ACC112 (cell line): ENCODE results near the gene SOS2.

Experiments used
- H2AFZ ChIP-seq: fragments of 200-600 bp; sonication (generic); one replicate; pipeline ENCODE4 v1.6.0; 2017; ENCODE audit warnings: antibody characterized with exemption, low read length; ENCODE audit not compliant: unreplicated experiment
- H3K27ac ChIP-seq: fragments of 200-600 bp; sonication (generic); 2 replicates; pipeline ENCODE4 v1.5.1; 2014; ENCODE audit warnings: low read depth, mild to moderate bottlenecking, antibody characterized with exemption, low read length, moderate library complexity
- H3K27me3 ChIP-seq: fragments of 200-600 bp; sonication (generic); 2 replicates; pipeline ENCODE4 v1.6.1; 2014; ENCODE audit warnings: mild to moderate bottlenecking, antibody characterized with exemption, low read length, moderate library complexity, mixed read lengths; ENCODE audit not compliant: insufficient read depth
- H3K36me3 ChIP-seq: fragments of 200-600 bp; sonication (generic); 2 replicates; pipeline ENCODE4 v1.6.1; 2016; ENCODE audit warnings: mild to moderate bottlenecking, antibody characterized with exemption, low read length, moderate library complexity, mixed read lengths; ENCODE audit not compliant: insufficient read depth
- H3K4me1 ChIP-seq: fragments of 200-600 bp; sonication (generic); one replicate; pipeline ENCODE4 v1.6.1; 2016; ENCODE audit warnings: low read length, mixed read lengths; ENCODE audit not compliant: insufficient read depth, unreplicated experiment, control insufficient read depth
- H3K4me3 ChIP-seq: fragments of 200-600 bp; sonication (generic); 2 replicates; pipeline ENCODE4 v1.5.1; 2014; ENCODE audit warnings: mild to moderate bottlenecking, low read depth, low read length
- H3K79me2 ChIP-seq: fragments of 200-600 bp; sonication (generic); one replicate; pipeline ENCODE4 v1.6.0; 2016; ENCODE audit warnings: low read length; ENCODE audit not compliant: control insufficient read depth, unreplicated experiment, insufficient read depth

The SOS2 gene

GRCh38 chr14:50117456-50117855 is 113.9 kb downstream of the SOS2 start:
- Histone ChIP-seq H3K27ac (no peak overlapping the region), H2AFZ (no peak overlapping the region), H3K4me3 (no peak overlapping the region), H3K4me1 (peaks cover 15% of the 10 kb centered on the region), H3K36me3 (peaks cover 11% of the 10 kb centered on the region; the same call in 1 of the 2 replicates), H3K27me3 (no peaks in the 10 kb centered on the region), H3K79me2 (peaks cover 18% of the 10 kb centered on the region)

GRCh38 chr14:50116966-50117365 is 114.4 kb downstream of the SOS2 start:
- Histone ChIP-seq H3K27me3 (no peaks in the 10 kb centered on the region), H2AFZ (peak overlapping the region; percentile 94), H3K4me3 (peak overlapping the region; percentile 94), H3K79me2 (peaks cover 18% of the 10 kb centered on the region), H3K4me1 (peaks cover 15% of the 10 kb centered on the region), H3K27ac (peak overlapping the region; percentile 76), H3K36me3 (peaks cover 11% of the 10 kb centered on the region; the same call in 1 of the 2 replicates)

- Histone ChIP-seq H3K4me1 (peaks cover 15% of the 10 kb centered on the region), H3K36me3 (peaks cover 16% of the 10 kb centered on the region), H3K4me3 (peak within 1 kb of the TSS; percentile 94)
Measured at GRCh38 chr14:50116181-50116956, 115.0 kb downstream of the SOS2 start, which contains the start of gene VCPKMT. VCPKMT (minus strand) TSS chr14:50116572; CDS start chr14:50116552, 20 bp downstream.

GRCh38 chr14:50113381-50114035 is 117.9 kb downstream of the SOS2 start:
- H3K79me2 ChIP-seq = peaks cover 18% of the 10 kb centered on the region

More at GRCh38 chr14:50116181-50116956, 115.0 kb downstream of the SOS2 start, which contains the start of gene VCPKMT:
- peak within 1 kb of the TSS; percentile 76 for H3K27ac ChIP-seq
- H3K79me2 ChIP-seq = peaks cover 18% of the 10 kb centered on the region
- peak within 1 kb of the TSS; percentile 94 for H2AFZ ChIP-seq
- H3K27me3 ChIP-seq = no peaks in the 10 kb centered on the region

GRCh38 chr14:50110323-50111037 is 120.9 kb downstream of the SOS2 start:
- H3K4me3 ChIP-seq = no peak overlapping the region
- no peak overlapping the region for H3K27ac ChIP-seq
- H3K36me3 ChIP-seq = peaks cover 35% of the 10 kb centered on the region
- no peaks in the 10 kb centered on the region for H3K27me3 ChIP-seq
- peaks cover 8% of the 10 kb centered on the region for H3K4me1 ChIP-seq
- H3K79me2 ChIP-seq = peaks cover 9% of the 10 kb centered on the region
- no peak overlapping the region for H2AFZ ChIP-seq

More at GRCh38 chr14:50113381-50114035, 117.9 kb downstream of the SOS2 start:
- Histone ChIP-seq H3K27ac (no peak overlapping the region), H3K4me1 (peaks cover 15% of the 10 kb centered on the region), H3K4me3 (no peak overlapping the region), H2AFZ (no peak overlapping the region), H3K36me3 (peaks cover 35% of the 10 kb centered on the region), H3K27me3 (no peaks in the 10 kb centered on the region)

- H3K79me2 ChIP-seq = peaks cover under 1% of the 10 kb centered on the region
- H3K4me3 ChIP-seq = no peak overlapping the region
- H2AFZ ChIP-seq = no peak overlapping the region
- H3K27ac ChIP-seq = no peak overlapping the region
- H3K36me3 ChIP-seq = peaks cover 31% of the 10 kb centered on the region
- peaks cover 6% of the 10 kb centered on the region for H3K4me1 ChIP-seq
- H3K27me3 ChIP-seq = no peaks in the 10 kb centered on the region
Measured at GRCh38 chr14:50109342-50109741, 122.0 kb downstream of the SOS2 start.

- Histone ChIP-seq H3K79me2 (no peaks in the 10 kb centered on the region), H3K27me3 (no peaks in the 10 kb centered on the region), H3K27ac (no peak overlapping the region), H2AFZ (no peak overlapping the region), H3K4me3 (no peak overlapping the region), H3K36me3 (peaks cover 31% of the 10 kb centered on the region), H3K4me1 (peaks cover 13% of the 10 kb centered on the region)
Measured at GRCh38 chr14:50107850-50108249, 123.5 kb downstream of the SOS2 start.

- H3K27ac ChIP-seq = no peak overlapping the region
- H3K27me3 ChIP-seq = no peaks in the 10 kb centered on the region
- peaks cover 13% of the 10 kb centered on the region for H3K4me1 ChIP-seq
- no peaks in the 10 kb centered on the region for H3K79me2 ChIP-seq
- H3K4me3 ChIP-seq = no peak overlapping the region
- H3K36me3 ChIP-seq = peaks cover 24% of the 10 kb centered on the region
- H2AFZ ChIP-seq = no peak overlapping the region
Measured at GRCh38 chr14:50106178-50106577, 125.2 kb downstream of the SOS2 start.

- Histone ChIP-seq H3K27ac (no peak overlapping the region), H3K36me3 (peaks cover 5% of the 10 kb centered on the region; the same call in 1 of the 2 replicates), H3K79me2 (no peaks in the 10 kb centered on the region), H3K4me3 (no peak overlapping the region), H3K4me1 (peaks cover 13% of the 10 kb centered on the region), H3K27me3 (no peaks in the 10 kb centered on the region), H2AFZ (no peak overlapping the region)
Measured at GRCh38 chr14:50103558-50103957, 127.8 kb downstream of the SOS2 start.

GRCh38 chr14:50101417-50101816 is 130.0 kb downstream of the SOS2 start:
- no peaks in the 10 kb centered on the region for H3K27me3 ChIP-seq
- no peak overlapping the region for H3K4me3 ChIP-seq
- no peaks in the 10 kb centered on the region for H3K36me3 ChIP-seq
- H3K27ac ChIP-seq = no peak overlapping the region
- H3K4me1 ChIP-seq = peaks cover 13% of the 10 kb centered on the region
- no peak overlapping the region for H2AFZ ChIP-seq
- H3K79me2 ChIP-seq = no peaks in the 10 kb centered on the region
